SU-DHL-6 (cell line): ENCODE data around the gene WWOX.

ENCODE experiments used
- H2AFZ ChIP-seq: fragments of 200-600 bp; sonication (generic); 2 replicates; pipeline ENCODE4 v1.6.1; 2014; ENCODE audit warnings: low read depth, mild to moderate bottlenecking, moderate library complexity, mixed read lengths, antibody characterized with exemption, low read length; ENCODE audit not compliant: severe bottlenecking
- H3F3A ChIP-seq: fragments of 200-600 bp; shearing (Covaris generic); 2 replicates; pipeline ENCODE4 v1.6.0; 2016; ENCODE audit warnings: antibody characterized with exemption, mild to moderate bottlenecking; ENCODE audit not compliant: insufficient read depth
- H3K27ac ChIP-seq: fragments of 200-600 bp; sonication (generic); 2 replicates; pipeline ENCODE4 v1.5.1; 2016; ENCODE audit warnings: low read depth, mild to moderate bottlenecking, low read length, moderate library complexity, mixed read lengths
- H3K27me3 ChIP-seq: fragments of 200-600 bp; sonication (generic), shearing (Covaris generic); 2 replicates; pipeline ENCODE4 v1.6.0; 2014; ENCODE audit warnings: mild to moderate bottlenecking, low read length
- H3K36me3 ChIP-seq: fragments of 200-600 bp; sonication (generic); 2 replicates; pipeline ENCODE4 v1.6.1; 2014; ENCODE audit warnings: mild to moderate bottlenecking, low read length, mixed read lengths
- H3K4me2 ChIP-seq: fragments of 300-600, 200-600 bp; shearing (Covaris generic), sonication (generic); 2 replicates; pipeline ENCODE4 v1.6.0; 2014; ENCODE audit warnings: low read length, low read depth, mild to moderate bottlenecking; ENCODE audit not compliant: poor library complexity, severe bottlenecking
- H3K4me3 ChIP-seq: fragments of 200-600 bp; sonication (generic); 2 replicates; pipeline ENCODE4 v1.5.1; 2014; ENCODE audit warnings: antibody characterized with exemption, low read length, mild to moderate bottlenecking, mixed read lengths; ENCODE audit not compliant: insufficient read depth, poor library complexity, severe bottlenecking
- H3K79me2 ChIP-seq: fragments of 200-600 bp; sonication (generic); 2 replicates; pipeline ENCODE4 v1.6.1; 2014; ENCODE audit warnings: mild to moderate bottlenecking, low read length, moderate library complexity; ENCODE audit not compliant: insufficient read depth
- H3K9ac ChIP-seq: fragments of 200-600 bp; sonication (generic); 2 replicates; pipeline ENCODE4 v1.7.0; 2014; ENCODE audit warnings: mild to moderate bottlenecking, low read length
- H3K9me2 ChIP-seq: fragments of 200-600 bp; sonication (generic); replicated peaks from 2 replicates; pipeline ENCODE4 v1.6.1; 2014; ENCODE audit warnings: low read length; ENCODE audit not compliant: insufficient read depth
- H3K9me3 ChIP-seq: fragments of 200-600 bp; sonication (generic); 2 replicates; pipeline ENCODE4 v1.6.1; 2014; ENCODE audit warnings: low read length, mixed read lengths; ENCODE audit not compliant: insufficient read depth
- H4K20me1 ChIP-seq: fragments of 200-600 bp; sonication (generic); 2 replicates; pipeline ENCODE4 v1.6.1; 2014; ENCODE audit warnings: low read depth, mild to moderate bottlenecking, antibody characterized with exemption, low read length, moderate library complexity, mixed read lengths
- EZH2phosphoT487 ChIP-seq: fragments of 200-600 bp; sonication (generic), shearing (Covaris generic); conservative IDR thresholded peaks from 2 replicates; pipeline ENCODE4 v1.6.1; 2018; ENCODE audit warnings: mild to moderate bottlenecking, antibody characterized with exemption, low read length, moderate library complexity, mixed read lengths
- TF ChIP-seq, protein P1 (sequence below): fragments of 200-600 bp; sonication (generic); IDR thresholded peaks from one replicate; pipeline ENCODE4 v1.5.1; 2017; ENCODE audit warnings: antibody characterized with exemption, mild to moderate bottlenecking, low read length, moderate library complexity; ENCODE audit not compliant: insufficient read depth, poor library complexity, severe bottlenecking

The WWOX gene

DNA sequence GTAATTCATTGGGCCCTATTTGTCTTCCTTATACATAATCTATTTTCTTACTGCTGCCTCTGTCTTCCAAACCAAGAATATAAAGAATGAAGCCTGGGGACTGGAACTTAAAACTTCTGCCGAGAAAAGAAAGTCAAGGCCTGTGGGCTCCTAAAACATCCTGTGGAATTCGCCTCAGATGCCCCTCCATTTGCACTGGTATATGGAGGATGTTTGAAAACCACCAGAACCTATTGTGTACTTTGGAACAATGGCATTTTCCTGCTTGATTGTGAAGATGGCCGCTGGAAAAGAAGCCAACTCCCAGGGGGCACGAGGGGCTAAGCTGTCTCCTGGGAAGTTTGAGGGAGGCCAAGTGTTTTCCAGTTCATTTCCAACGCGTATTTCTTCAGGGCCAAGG, 122.4 kb downstream of the WWOX start:
- H3K4me2 ChIP-seq = no peak overlapping the region
- no peak overlapping the region for H2AFZ ChIP-seq
- H3K9me2 ChIP-seq = no peaks in the 10 kb centered on the region
- no peaks in the 10 kb centered on the region for H4K20me1 ChIP-seq
- H3F3A ChIP-seq = no peaks in the 10 kb centered on the region
- H3K4me3 ChIP-seq = no peak overlapping the region
- TF ChIP-seq, protein P1, sequence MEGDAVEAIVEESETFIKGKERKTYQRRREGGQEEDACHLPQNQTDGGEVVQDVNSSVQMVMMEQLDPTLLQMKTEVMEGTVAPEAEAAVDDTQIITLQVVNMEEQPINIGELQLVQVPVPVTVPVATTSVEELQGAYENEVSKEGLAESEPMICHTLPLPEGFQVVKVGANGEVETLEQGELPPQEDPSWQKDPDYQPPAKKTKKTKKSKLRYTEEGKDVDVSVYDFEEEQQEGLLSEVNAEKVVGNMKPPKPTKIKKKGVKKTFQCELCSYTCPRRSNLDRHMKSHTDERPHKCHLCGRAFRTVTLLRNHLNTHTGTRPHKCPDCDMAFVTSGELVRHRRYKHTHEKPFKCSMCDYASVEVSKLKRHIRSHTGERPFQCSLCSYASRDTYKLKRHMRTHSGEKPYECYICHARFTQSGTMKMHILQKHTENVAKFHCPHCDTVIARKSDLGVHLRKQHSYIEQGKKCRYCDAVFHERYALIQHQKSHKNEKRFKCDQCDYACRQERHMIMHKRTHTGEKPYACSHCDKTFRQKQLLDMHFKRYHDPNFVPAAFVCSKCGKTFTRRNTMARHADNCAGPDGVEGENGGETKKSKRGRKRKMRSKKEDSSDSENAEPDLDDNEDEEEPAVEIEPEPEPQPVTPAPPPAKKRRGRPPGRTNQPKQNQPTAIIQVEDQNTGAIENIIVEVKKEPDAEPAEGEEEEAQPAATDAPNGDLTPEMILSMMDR = no peak
- no peak for TF ChIP-seq EZH2phosphoT487
- no peaks in the 10 kb centered on the region for H3K27me3 ChIP-seq
- no peak overlapping the region for H3K9ac ChIP-seq
- H3K79me2 ChIP-seq = no peaks in the 10 kb centered on the region
- H3K9me3 ChIP-seq = no peaks in the 10 kb centered on the region
- H3K27ac ChIP-seq = no peak overlapping the region
- no peaks in the 10 kb centered on the region for H3K36me3 ChIP-seq

- H4K20me1 ChIP-seq = no peaks in the 10 kb centered on the region
- H3K79me2 ChIP-seq = no peaks in the 10 kb centered on the region
- no peak overlapping the region for H3K9ac ChIP-seq
- H2AFZ ChIP-seq = no peak overlapping the region
- H3K4me3 ChIP-seq = no peak overlapping the region
- no peaks in the 10 kb centered on the region for H3K9me2 ChIP-seq
- H3K27ac ChIP-seq = no peak overlapping the region
- no peaks in the 10 kb centered on the region for H3F3A ChIP-seq
- H3K4me2 ChIP-seq = no peak overlapping the region
- H3K9me3 ChIP-seq = no peaks in the 10 kb centered on the region
- H3K36me3 ChIP-seq = no peaks in the 10 kb centered on the region
- TF ChIP-seq, protein P1 = no peak
- TF ChIP-seq EZH2phosphoT487 = no peak
- H3K27me3 ChIP-seq = no peaks in the 10 kb centered on the region
Measured at GRCh38 chr16:78224342-78224741, 124.9 kb downstream of the WWOX start.

DNA sequence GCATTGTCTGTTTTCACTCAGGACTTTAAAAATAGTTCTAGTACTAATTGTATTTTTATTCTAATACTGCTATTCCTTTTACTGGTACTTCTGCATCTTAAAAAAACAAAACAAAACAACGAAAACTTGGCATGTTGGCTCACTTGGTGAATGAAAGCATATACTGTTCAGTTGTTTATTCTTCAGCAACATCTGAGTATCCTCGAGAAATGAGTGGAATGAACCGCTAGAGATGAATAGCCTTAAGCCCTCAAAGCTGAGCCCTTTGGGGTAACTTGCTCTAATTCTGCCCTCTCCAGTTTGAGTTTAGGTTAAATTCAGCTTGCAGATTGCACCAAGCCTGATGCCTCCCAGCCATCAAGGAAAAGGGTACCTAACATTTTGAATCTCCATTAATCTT, 126.5 kb downstream of the WWOX start:
- Histone ChIP-seq H4K20me1 (no peaks in the 10 kb centered on the region), H3K79me2 (no peaks in the 10 kb centered on the region), H3K9ac (no peak overlapping the region), H3K36me3 (no peaks in the 10 kb centered on the region), H3K4me3 (no peak overlapping the region), H3K9me2 (no peaks in the 10 kb centered on the region), H3K9me3 (no peaks in the 10 kb centered on the region), H3K4me2 (no peak overlapping the region), H3F3A (no peaks in the 10 kb centered on the region), H2AFZ (no peak overlapping the region), H3K27ac (no peak overlapping the region), H3K27me3 (no peaks in the 10 kb centered on the region)
- TF ChIP-seq, protein P1 = no peak
- TF ChIP-seq EZH2phosphoT487 = no peak

GRCh38 chr16:78227855-78228254, 128.4 kb downstream of the WWOX start:
- Histone ChIP-seq H3K27me3 (no peaks in the 10 kb centered on the region), H3K9ac (no peak overlapping the region), H3K4me3 (no peak overlapping the region), H3K4me2 (no peak overlapping the region), H3K9me3 (no peaks in the 10 kb centered on the region), H4K20me1 (no peaks in the 10 kb centered on the region), H3K27ac (no peak overlapping the region), H3K9me2 (no peaks in the 10 kb centered on the region), H3F3A (no peaks in the 10 kb centered on the region), H3K79me2 (no peaks in the 10 kb centered on the region), H2AFZ (no peak overlapping the region), H3K36me3 (no peaks in the 10 kb centered on the region)
- TF ChIP-seq EZH2phosphoT487 = no peak
- TF ChIP-seq, protein P1 = no peak
